GM12891 (cell line): ENCODE results near the gene SPANXA2. TPM values are rescaled to one million over a fixed set of nuclear protein-coding genes. Genes with fewer than 3 reads are reported as not detected.
"Not testable (repeated sequence)": the region's sequence is repeated elsewhere in the genome, so short reads cannot be mapped to it uniquely, and the experiment has no call there.

ENCODE experiments used
- DNase-seq: peaks from one replicate; pipeline ENCODE4 v3.0.0; 2011; ENCODE audit warnings: low spot score; ENCODE audit not compliant: insufficient read length
- FAIRE-seq: peaks from 2 replicates; lab custom pipeline; 2011; peaks lifted over from hg19 to GRCh38; lab: Jason Lieb, UNC
- PAX5 ChIP-seq: IDR thresholded peaks from 2 replicates; pipeline ENCODE4 v1.6.1; 2011; ENCODE audit warnings: low read length, moderate library complexity, mild to moderate bottlenecking; ENCODE audit not compliant: insufficient read depth, severe bottlenecking
- POLR2A ChIP-seq: IDR thresholded peaks from 2 replicates; pipeline ENCODE4 v1.6.1; 2011; ENCODE audit warnings: low read depth, low read length, control low read depth
- POLR2AphosphoS5 ChIP-seq: IDR thresholded peaks from 2 replicates; pipeline ENCODE4 v1.6.1; 2011; ENCODE audit warnings: low read depth, low read length, control low read depth
- POU2F2 ChIP-seq: IDR thresholded peaks from 2 replicates; pipeline ENCODE4 v1.6.1; 2011; ENCODE audit warnings: low read depth, mild to moderate bottlenecking, control low read depth, low read length, moderate library complexity
- SPI1 ChIP-seq: IDR thresholded peaks from 2 replicates; pipeline ENCODE4 v1.6.1; 2011; ENCODE audit warnings: low read depth, low read length, control low read depth
- TAF1 ChIP-seq: IDR thresholded peaks from 2 replicates; pipeline ENCODE4 v1.6.1; 2011; ENCODE audit warnings: low read depth, low read length, control low read depth
- polyA plus RNA-seq: library from polyadenylated mRNA; unstranded; fragments of >200 nt; gene quantifications from one replicate; pipeline ENCODE4 v1.2.1, GENCODE V29; 2012; ENCODE audit warnings: low read depth, missing spikeins, inconsistent platforms; ENCODE audit not compliant: missing spikeins

SPANXA2 gene
- not detected for polyA plus RNA-seq

- FAIRE-seq, DNase-seq: not testable (repeated sequence)
Measured at GRCh38 chrX:141589408-141589807, at the start of gene SPANXA2. SPANXA2 (plus strand) TSS chrX:141589708; CDS start chrX:141589768, 60 bp downstream.

- DNase-seq, result not testable (repeated sequence)
Measured at GRCh38 chrX:141542551-141542950, 47.0 kb upstream of the SPANXA2 start.

GRCh38 chrX:141584638-141585037 lies 4.9 kb upstream of the SPANXA2 start, which contains the start of gene SPANXA1:
SPANXA1 (minus strand) TSS chrX:141584738; CDS start chrX:141584678, 60 bp downstream.
- not testable (repeated sequence) for FAIRE-seq, DNase-seq

More at GRCh38 chrX:141542551-141542950, 47.0 kb upstream of the SPANXA2 start:
- FAIRE-seq, result not testable (repeated sequence)

- DNase-seq (no peak), FAIRE-seq (no peak)
- no peak for TF ChIP-seq POLR2AphosphoS5
- TF ChIP-seq TAF1, result no peak
- no peak for TF ChIP-seq POLR2A
- TF ChIP-seq POU2F2, result no peak
- no peak for TF ChIP-seq SPI1
- TF ChIP-seq PAX5, result no peak
Measured at GRCh38 chrX:141609111-141609510, 19.6 kb downstream of the SPANXA2 start.

- TF ChIP-seq POLR2A (no peak), POLR2AphosphoS5 (no peak), PAX5 (no peak), TAF1 (no peak), SPI1 (no peak), POU2F2 (no peak)
- DNase-seq (no peak), FAIRE-seq (no peak)
Measured at GRCh38 chrX:141619336-141619735, 29.8 kb downstream of the SPANXA2 start.

- no peak for FAIRE-seq
- TF ChIP-seq POLR2A (no peak), PAX5 (no peak), SPI1 (no peak), TAF1 (no peak), POU2F2 (no peak), POLR2AphosphoS5 (no peak)
- no peak for DNase-seq
Measured at GRCh38 chrX:141632124-141632523, 42.6 kb downstream of the SPANXA2 start.

- no peak for TF ChIP-seq PAX5
- TF ChIP-seq POU2F2, result no peak
- TF ChIP-seq TAF1, result no peak
- no peak for TF ChIP-seq POLR2AphosphoS5
- no peak for TF ChIP-seq POLR2A
- TF ChIP-seq SPI1, result no peak
- DNase-seq (no peak), FAIRE-seq (no peak)
Measured at GRCh38 chrX:141638550-141638949, 49.0 kb downstream of the SPANXA2 start.
